GM12874 (cell line): ENCODE data around the gene GLIS1.

Experiments
- CTCF ChIP-seq: IDR thresholded peaks from 2 replicates; pipeline ENCODE4 v1.5.1; 2011; ENCODE audit warnings: low read depth, mild to moderate bottlenecking, control low read depth, low read length, moderate library complexity; ENCODE audit not compliant: insufficient read depth

GLIS1 gene

GRCh38 chr1:53617382-53617781 is 121.6 kb downstream of the GLIS1 start:
- TF ChIP-seq CTCF, result no peak

GRCh38 chr1:53616927-53617326 is 122.0 kb downstream of the GLIS1 start:
- no peak for TF ChIP-seq CTCF

- TF ChIP-seq CTCF, result no peak
Measured at GRCh38 chr1:53616511-53616910, 122.5 kb downstream of the GLIS1 start.

GRCh38 chr1:53615101-53615500 is 123.9 kb downstream of the GLIS1 start:
- no peak for TF ChIP-seq CTCF

GRCh38 chr1:53614231-53615021 is 124.5 kb downstream of the GLIS1 start:
- TF ChIP-seq CTCF, result no peak

- TF ChIP-seq CTCF, result no peak
Measured at GRCh38 chr1:53608676-53609075, 130.3 kb downstream of the GLIS1 start.

- TF ChIP-seq CTCF, result no peak
Measured at GRCh38 chr1:53608071-53608470, 130.9 kb downstream of the GLIS1 start.
